NCI-H2171 treated with DMSO at 0.1 percent for 48 hours (cell line): ENCODE results near the gene PCCB.
"Not testable (repeated sequence)": the region's sequence is repeated elsewhere in the genome, so short reads cannot be mapped to it uniquely, and the experiment has no call there.

Source experiments
- DNase-seq: peaks from one replicate; lab custom pipeline; 2025; lab: John Stamatoyannopoulos, UW

Gene PCCB

DNA sequence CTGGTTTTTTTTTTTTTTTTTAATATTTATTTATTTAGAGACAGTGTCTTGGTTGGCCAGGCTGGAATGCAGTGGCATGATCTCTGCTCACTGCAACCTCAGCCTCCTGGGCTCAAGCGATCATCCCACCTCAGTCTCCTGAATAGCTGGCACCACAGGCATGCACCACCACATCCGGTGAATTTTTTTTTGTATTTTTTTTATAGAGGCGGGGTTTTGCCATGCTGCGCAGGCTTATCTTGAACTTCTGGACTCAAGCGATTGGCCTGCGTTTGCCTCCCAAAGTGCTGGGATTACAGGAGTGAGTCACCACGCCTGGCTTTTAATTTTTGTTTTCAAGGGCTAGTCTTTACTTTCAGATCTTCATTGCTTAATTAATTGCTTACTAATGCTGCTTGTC lies 13.1 kb downstream of the PCCB start:
- no peak for DNase-seq

DNA sequence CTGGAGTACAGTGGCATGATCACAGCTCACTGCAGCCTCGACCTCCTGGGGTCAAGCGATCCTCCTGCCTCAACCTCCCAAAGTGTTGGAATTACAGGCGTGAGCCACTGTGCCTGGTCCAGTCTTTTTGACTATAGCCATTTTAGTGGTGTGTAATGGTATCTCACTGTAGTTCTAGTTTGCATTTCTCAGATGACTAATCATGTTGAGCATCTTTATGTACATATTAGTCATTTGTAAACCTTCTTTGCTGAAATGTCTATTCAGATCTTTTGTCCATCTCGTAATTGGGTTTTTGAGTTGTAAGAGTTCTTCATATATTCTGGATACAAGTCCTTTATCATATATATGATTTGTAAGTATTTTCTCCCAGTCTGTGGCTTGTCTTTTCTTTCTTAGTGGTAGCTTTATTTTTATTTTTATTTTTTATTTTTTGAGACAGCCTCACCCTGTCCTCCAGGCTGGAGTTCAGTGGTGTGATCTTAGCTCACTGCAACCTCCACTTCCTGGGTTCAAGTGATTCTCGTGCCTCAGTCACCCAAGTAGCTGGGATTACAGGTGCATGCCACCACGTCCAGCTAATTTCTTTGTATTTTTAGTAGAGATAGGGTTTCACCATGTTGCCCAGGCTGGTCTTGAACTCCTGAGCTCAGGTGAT lies 16.5 kb downstream of the PCCB start:
- not testable (repeated sequence) for DNase-seq

DNA sequence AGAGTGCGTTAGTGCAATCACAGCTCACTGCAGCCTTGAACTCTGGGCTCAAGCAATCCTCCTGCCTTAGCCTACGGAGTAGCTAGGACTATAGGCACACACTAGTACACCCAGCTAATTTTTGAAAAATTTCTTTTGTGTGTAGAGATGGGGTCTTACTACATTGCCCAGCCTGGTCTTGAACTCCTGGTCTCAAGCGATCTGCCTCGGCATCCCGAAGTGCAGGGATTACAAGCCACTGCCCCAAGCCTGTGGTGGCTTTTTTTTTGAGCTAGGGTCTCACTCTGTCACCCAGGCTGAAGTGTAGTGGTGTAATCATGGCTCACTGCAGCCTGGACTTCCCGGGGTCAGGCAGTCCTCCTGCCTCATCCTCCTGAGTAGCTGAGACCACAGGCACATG lies 17.1 kb downstream of the PCCB start:
- DNase-seq, result no peak

DNA sequence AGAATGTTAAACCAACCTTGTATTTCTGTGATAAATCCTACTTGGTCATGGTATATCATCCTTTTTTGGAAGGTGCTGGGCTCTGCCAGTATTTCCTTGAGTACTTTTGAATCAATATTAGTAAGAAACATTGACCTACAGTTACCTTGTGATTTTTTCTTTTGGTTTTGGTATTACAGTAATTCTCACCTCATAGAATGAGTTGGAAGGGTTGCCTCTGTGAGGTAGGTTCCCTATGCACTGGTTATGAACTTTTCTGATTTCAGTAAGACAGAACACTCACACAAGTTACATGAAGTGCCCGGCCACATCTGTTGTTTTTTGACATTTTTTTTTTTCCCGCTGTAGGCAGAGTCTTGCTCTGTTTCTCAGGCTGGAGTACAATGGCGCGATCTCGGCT lies 20.0 kb downstream of the PCCB start:
- DNase-seq, result peak; percentile 20

DNA sequence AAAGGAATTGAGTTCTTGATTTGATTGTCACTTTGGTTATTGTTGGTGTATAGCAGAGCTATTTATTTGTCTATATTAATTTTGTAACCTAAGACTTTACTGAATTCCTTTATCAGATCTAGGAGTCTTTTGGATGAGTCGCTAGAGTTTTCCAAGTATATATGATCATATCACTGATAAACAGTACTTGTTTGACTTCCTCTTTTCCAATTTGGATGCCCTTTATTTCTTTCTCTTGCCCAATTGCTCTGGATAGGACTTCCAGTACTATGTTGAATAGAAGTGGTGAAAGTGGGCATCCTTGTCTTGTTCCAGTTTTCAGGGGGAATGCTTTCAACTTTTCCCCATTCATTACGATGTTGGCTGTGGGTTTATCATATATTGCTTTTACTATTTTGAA lies 21.5 kb downstream of the PCCB start:
- DNase-seq, result not testable (repeated sequence)

DNA sequence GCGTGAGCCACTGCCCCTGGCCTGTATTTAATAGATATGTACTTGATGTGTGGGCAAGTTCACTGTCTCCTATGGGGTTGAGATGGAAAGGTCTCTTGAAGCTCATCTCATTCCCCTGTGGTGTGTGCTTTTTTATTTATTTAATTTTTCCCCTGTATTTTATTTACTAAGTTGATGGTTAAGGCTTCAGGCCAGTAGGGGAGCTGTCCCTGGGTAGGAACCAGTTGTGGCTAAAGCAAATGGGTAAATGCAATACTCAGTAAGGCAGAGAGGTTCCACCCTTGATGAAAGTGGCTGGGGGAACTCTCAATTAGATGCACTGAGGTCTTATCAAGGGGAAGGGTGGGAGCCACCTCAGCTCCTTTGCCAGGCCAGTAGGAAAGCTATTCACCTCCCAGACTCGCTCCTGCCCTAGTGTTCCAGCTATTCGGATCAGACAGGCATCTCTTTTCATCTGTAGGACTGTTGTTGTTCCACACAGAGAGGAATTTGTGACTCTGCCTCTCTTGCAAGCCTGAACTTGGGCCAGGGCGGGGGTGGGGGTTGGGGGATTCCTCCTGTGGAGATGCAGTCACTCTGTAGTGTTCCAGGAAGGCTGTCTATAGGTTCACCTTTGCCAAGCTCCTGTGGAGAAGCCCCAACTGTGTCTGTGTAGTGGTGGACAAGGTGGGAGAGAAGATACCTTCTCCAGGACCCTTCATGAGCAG lies 26.1 kb downstream of the PCCB start:
- DNase-seq, result no peak

DNA sequence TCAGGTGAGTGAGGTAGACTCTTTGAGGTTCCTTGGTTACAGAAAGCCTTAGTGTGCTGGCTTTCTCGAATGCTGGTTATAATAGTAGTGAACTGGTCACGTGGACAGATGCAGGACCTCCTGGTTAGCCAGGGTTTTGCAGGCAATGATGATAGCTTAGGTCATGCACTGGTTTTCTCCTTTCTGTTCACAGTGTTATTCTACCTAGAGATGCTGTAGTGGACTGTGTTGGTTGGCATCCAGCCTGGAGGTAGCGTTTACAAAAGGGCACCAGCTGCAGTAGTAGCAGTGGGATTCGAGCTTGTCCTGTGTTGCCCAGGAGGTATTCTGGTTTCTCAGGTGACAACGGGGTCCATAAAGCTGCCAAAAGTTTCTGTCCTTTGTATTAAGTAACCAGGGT lies 27.0 kb downstream of the PCCB start:
- DNase-seq, result peak; percentile 77

DNA sequence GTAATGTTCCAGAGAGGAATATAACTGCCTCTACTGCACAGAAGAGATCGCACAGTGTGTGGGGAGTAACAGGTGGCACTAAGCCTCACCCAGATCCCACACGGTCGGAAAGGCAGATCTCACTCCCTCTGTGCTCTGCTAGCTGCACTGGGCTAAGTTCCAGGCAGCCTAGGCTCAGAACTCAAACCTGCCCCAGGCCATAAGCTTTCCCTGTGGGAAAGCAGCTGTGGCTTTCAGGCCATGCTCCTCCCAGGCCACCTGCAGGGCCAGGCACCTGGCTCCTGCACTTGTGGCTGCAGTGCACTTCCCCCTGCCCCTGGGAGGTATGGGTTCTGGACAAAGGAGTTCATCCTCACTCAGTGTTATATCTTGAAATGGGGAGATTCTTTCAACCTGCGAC lies 27.5 kb downstream of the PCCB start:
- DNase-seq, result peak; percentile 91

DNA sequence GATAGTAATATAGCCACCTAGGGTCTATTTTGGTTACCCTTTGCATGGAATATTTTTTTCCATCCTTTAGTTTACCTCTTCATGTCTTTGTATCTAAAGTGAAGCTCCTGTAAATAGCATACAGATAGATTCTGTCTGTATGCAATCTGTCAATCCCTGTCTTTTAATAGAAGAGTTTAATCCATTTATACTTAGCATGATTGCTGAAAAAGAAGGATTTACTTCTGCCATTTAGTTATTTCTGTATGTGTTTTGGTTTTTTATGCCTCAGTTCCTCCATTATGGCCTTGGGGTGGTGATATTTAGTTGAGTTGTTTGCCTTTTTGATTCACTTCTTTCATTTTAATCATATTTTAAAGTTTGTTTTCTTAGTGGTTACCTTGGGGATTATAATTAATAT lies 29.0 kb downstream of the PCCB start:
- no peak for DNase-seq

DNA sequence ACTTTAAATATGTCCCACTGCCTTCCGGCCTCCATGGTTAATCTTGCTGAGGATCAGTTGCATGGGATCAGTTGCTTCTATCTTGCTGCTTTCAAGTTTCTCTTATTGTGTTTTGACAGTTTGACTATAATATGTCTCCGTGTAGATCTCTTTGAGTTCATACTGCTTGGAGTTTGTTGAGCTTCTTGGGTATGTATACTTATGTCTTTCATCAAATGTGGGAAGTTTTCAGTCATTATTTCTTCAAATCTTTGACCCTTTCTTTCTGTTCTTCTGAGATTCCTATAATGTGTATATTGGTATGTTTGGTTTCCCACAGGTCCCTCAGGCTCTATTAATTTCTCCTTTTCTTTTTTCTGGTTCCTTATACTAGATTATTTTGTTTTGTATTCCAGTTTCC lies 30.8 kb downstream of the PCCB start:
- DNase-seq, result no peak

DNA sequence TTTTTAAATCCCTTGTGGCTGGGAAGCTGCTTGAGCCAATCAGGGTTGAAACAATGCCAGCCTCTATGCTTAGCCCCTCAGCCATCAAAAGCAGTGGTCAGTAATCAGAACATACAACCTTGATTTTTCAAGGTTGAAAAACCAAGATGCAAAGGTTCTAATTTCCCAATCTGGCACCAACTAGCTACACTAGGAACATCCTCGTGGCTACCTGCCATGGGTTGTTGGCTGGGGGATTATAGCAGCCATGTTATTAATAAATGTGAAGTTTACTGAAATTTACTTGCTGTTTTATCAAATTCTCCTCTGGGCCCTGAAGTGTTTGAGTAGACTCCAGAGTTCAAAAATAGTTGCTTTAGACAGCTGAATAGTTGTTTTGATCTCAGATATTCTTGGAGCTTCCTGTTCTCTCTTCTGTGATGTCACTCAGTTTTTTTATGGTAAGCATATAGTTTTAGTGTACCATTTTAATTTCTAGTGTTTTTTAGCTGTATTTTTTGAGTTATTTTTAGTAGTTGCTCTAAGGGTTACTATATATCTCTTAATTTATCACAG lies 31.9 kb downstream of the PCCB start:
- no peak for DNase-seq

DNA sequence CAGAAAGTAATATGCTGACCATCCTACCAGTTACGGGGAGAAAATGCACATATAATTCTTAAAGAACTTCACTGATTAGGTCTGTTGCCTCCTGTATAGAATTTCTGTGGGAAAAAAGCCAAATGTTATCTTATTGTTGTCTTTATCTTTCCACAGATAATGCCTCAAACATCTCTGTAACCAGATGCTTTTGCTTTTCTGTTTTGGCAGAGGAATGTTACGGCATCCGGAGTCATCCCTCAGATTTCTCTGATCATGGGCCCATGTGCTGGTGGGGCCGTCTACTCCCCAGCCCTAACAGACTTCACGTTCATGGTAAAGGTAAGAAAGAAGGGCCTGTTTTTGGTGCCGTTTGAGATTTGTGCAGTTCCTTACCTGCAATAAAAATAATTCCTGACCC lies 33.5 kb downstream of the PCCB start:
- DNase-seq, result no peak

DNA sequence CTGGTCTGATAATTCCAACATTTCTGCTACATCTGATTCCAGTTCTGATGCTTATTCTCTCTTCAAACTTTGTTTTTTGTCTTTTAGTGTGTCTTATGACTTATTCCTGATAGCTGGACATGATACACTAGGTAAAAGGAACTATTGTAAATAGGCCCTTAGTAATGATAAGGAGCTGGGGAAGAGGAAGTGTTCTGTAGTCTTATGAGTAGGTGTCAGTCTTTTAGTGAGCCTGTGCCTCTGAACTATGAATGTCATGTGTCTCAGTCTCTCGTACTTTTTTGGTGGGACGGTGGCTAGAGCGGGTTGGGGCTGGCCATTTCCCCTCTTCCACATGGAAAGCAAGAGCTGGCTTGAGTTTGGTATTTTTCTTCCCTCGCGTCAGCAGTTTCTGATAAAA lies 41.2 kb downstream of the PCCB start:
- DNase-seq, result no peak

DNA sequence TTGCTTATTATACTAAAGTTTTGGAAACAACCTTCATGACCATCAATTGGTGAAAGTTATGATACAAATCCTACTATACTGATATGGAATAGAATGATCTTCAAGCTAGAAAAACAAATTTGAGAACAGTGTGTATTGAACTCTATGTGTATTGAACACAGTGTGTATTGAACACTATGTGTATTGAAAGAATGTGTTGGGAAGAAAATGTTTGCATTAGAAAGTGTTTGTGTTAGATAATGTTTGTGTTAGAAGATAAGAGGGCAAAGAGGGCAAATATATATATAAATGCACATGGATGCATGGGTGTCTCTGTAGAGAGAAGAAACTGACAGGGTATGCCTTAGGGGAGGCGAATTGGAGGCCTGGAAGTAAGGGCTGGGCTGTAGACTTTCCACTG lies 42.4 kb downstream of the PCCB start:
- no peak for DNase-seq

DNA sequence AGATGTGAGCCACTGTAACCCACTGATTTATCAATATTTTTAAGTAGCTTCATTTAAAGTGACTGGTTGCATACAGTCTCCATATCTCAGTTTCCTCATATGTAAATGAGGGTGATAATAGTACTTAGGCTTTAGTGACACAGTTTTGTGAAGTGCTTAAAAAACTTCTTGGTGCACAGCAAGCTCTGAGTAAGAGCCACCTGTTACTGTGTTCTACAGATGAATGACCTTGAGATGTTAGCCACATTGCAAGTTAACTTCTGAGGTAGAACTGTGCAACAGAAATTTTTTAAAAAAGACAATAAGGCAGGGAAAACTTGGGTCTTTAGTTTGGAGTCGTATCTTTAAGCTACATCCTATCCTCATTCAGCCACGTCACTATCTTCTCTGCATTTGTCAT lies 43.1 kb downstream of the PCCB start:
- no peak for DNase-seq

DNA sequence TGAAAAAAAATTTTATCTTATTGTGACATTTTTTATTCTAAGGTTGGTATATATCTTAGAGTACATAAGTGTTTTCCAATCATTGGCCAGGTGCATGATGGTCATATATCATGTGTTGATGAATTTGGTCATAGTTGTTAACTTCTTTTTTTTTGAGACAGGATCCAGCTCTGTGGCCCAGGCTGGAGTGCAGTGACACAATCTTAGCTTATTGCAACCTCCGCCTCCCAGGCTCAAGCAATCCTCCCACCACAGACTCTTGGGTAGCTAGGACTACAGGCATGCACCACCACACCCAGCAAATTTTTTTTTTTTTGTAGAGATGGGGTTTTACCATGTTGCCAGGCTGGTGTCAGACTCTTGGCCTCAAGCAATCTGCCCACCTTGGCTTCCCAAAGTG lies 44.0 kb downstream of the PCCB start:
- DNase-seq, result no peak

DNA sequence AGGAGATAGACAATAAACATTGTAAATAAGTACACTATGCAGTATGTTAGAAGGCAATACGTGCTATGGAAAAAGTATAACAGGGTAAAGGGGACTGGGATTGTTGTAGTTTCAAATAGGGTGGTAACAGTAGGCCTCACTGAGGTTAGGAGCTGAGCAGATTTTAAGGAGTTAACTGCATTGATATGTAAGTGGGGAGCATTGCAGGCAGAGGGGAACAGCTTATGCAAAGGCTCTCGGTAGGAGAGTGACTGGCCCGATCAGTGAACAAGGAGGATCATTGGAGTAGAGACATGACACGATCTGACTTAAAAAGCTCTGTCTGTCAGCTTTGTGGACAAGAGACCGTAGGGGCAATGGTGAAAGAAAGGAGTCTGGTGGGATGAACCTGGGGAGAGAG lies 46.8 kb downstream of the PCCB start:
- no peak for DNase-seq

DNA sequence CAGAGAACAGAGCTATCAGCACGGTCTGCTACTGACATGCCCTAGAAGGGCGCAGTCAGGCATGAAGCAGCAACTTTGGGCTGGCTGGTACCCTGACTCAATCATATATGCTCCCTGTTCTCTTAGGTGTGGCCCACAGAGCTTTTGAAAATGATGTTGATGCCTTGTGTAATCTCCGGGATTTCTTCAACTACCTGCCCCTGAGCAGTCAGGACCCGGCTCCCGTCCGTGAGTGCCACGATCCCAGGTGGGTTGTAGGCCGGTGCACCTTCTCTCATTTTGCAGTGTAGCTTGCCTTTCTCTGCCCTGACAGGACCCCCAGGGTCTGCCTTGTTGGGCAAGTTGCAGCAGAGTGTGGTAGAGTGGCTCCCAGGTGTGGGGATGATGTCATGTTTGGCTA lies 47.7 kb downstream of the PCCB start:
- no peak for DNase-seq

DNA sequence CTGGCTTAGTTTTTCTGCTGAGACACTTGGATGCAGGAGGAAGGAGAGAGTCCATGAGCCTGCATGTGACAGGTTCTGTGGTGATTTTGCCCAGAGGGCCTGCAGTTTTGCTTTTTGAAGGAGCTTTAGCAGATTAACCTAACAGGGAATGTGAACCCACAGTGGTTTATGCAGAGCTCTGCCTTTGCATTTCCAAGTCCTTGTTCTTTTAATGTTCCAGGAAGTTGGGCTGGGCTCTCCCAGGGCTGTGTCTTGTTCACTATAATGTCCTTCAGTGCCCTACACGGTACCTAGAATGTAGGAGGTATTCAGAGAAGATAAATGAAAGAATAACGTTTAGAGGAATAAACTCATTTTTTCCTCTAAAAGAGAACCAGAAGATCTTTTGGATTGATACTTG lies 50.3 kb downstream of the PCCB start:
- DNase-seq, result no peak

DNA sequence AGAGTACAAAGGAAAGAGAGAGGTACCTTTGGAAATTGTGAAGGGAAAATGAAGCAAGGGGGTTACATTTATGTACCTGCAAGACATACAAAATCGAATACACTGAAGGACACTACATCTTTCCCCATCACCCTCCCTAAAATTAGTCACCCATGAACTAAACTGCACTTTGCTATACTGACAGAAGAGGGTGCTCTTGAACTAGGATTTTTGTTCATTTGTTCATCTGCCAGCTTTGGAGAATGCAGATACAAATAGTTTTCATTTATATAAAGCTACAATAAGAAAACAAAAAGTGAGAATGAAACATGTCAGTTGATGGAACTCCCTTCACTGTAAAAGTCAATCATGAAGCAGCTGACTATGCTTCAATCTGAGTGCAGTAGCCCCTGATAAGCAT lies 55.7 kb downstream of the PCCB start:
- DNase-seq, result peak; percentile 37

DNA sequence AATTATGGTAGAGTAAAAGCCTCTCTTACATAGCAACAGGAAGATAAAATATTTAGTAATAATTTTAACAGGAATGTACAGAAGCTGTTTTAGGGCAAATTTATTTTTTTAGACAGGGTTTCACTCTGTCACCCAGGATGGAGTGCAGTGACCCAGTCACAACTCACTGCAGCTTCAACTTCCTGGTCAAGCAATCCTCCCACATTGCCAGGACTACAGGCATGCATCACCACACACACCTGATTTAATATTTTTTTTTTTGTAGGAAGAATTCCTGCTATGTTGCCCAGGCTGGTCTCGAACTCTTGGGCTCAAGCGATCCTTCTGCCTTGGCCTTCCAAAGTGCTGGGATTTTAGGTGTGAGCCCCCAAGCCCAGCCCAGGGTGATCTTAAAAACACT lies 61.1 kb downstream of the PCCB start:
- DNase-seq, result no peak

DNA sequence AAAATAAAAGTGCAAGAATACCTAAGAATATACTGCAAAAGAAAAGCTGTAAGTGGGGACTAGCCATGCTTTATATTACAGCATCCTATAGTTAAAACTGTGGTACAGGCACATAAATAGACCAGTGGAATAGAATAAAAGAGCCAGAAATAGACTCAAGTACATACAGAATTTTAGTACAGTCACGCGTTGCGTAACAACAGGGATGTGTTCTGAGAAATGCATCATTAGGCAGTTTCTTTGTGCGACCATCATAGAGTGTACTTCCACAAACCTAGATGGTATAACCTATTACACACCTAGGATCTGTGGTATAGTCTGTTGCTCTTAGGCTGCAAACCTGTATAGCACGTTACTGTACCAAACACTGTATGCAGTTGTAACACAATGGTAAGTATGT lies 61.8 kb downstream of the PCCB start:
- DNase-seq, result no peak

DNA sequence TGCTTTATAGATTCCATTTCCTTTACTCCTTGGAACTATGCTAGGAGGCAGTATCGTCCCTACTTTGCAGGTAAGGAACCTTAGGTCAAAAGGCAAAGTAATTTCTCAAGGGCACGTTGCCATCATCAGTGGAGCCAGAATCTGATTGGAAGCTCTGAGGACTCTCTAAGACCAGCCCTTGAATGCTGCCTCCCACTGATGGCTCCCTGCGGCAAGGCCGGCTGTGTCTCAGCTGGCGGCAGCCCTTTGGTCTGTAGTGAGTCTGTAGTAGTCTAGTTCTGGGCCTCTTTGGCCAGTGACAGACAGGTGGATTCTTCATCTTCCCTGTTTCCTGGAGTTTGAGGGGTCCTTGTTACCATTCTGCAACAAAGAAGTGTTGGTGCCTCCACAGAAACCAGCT lies 76.2 kb downstream of the PCCB start:
- no peak for DNase-seq

DNA sequence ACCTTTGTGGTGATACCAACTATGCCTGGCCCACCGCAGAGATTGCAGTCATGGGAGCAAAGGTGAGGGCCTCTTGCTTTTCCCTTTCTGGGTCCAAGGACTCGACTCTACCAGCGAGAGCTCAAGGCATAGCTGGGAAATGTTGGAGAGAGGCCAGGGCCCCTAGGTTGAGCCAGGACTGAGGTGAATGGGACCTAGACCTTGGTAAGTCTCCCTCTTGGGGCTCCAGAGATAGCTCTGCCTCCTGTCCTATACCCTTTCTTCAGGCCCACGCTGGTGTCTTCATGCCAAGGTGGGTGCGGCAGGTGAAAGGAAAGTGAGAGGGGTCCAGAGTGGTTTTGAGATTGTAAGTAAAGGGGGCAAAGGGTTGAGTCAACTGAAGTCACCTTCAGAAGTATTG lies 77.5 kb downstream of the PCCB start:
- DNase-seq, result no peak
